Mammary epithelial cell (primary cell): ENCODE data around the gene TMEM178A.

Experiments used
- EZH2 ChIP-seq: IDR thresholded peaks from 2 replicates; pipeline ENCODE4 v1.6.1; 2012; ENCODE audit warnings: low read length, inconsistent platforms, borderline replicate concordance
- TF ChIP-seq, protein P1 (sequence below), 2 donors: IDR thresholded peaks in 1 of 2; conservative IDR thresholded peaks in 1 of 2; 2 replicates each; pipeline ENCODE4 v1.5.1; 2011 to 2012; ENCODE audit warnings: inconsistent platforms in 2 of 2, low read length in 2 of 2, mild to moderate bottlenecking in 2 of 2, control low read depth in 1 of 2, low read depth in 1 of 2; ENCODE audit not compliant: insufficient read depth in 1 of 2; ENCODE audit errors: extremely low read depth in 1 of 2

DNA sequence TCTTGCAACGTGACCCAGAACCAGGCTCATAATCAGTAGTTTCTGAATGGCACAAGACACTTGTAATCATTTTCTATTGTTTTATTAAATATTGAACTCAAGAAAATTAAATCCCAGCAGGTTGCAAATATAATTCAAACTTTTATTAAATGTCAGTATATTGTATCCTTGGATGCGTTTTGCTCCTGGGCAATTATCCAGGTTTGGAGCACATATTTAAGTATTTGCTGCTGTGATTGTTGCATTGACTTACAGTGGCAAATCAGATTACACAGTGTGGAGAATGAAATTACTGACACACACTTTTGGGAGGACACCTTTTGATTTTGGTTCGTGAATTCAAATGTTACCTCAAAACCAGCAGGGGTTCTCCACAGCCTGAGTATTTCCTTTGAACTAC lies 27.1 kb upstream of the TMEM178A start:
- TF ChIP-seq, protein P1, sequence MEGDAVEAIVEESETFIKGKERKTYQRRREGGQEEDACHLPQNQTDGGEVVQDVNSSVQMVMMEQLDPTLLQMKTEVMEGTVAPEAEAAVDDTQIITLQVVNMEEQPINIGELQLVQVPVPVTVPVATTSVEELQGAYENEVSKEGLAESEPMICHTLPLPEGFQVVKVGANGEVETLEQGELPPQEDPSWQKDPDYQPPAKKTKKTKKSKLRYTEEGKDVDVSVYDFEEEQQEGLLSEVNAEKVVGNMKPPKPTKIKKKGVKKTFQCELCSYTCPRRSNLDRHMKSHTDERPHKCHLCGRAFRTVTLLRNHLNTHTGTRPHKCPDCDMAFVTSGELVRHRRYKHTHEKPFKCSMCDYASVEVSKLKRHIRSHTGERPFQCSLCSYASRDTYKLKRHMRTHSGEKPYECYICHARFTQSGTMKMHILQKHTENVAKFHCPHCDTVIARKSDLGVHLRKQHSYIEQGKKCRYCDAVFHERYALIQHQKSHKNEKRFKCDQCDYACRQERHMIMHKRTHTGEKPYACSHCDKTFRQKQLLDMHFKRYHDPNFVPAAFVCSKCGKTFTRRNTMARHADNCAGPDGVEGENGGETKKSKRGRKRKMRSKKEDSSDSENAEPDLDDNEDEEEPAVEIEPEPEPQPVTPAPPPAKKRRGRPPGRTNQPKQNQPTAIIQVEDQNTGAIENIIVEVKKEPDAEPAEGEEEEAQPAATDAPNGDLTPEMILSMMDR (conservative IDR thresholded peaks at IDR 0.05 in 1 of 2, IDR thresholded peaks at IDR 0.05 in 1 of 2; ENCODE audit: extremely low read depth in 1 of 2, insufficient read depth in 1 of 2, low read depth in 1 of 2, low read length in 2 of 2) = no peak
- TF ChIP-seq EZH2 = no peak
